HCT116 (cell line): ENCODE results near the gene PPM1B. TPM values are rescaled to one million over a fixed set of nuclear protein-coding genes. Genes with fewer than 3 reads are reported as not detected.

Source experiments
- ATAC-seq: fragments of 200-7000 bp; cut with Tn5 transposase; 2 replicates; pipeline ENCODE4 v1.9.1; 2020; ENCODE audit warnings: mild to moderate bottlenecking, moderate library complexity
- Bru-seq: library from RNA; stranded (reverse); fragments of 400-500 nt; gene quantifications from one replicate; lab custom pipeline; 2021; lab: Mats Ljungman, UMichigan
- BruChase-seq, 2 experiments: library from RNA; stranded (reverse); fragments of 400-500 nt; gene quantifications; one replicate each; lab custom pipeline; 2021; lab: Mats Ljungman, UMichigan
- BruUV-seq: library from RNA; stranded (reverse); fragments of 400-500 nt; replicated peaks from 2 replicates; lab custom pipeline; 2021; lab: Mats Ljungman, UMichigan
- CTCF ChIA-PET: fragments of 300-600 bp; sonication (Branson Sonifier 250); formaldehyde crosslinking; loops from one replicate; lab custom pipeline; 2021; ENCODE audit warnings: antibody characterized with exemption; lab: Charles Lee
- POLR2A ChIA-PET: fragments of 300-600, 350-600 bp; sonication (Branson Sonifier 250); formaldehyde crosslinking; loops from one replicate; lab custom pipeline; 2021; ENCODE audit warnings: antibody characterized with exemption; lab: Charles Lee
- RAD21 ChIA-PET, 2 experiments: fragments of 300-600 bp; sonication (Branson Sonifier 250); formaldehyde crosslinking; loops; one replicate each; lab custom pipeline; 2023; ENCODE audit warnings: low total read pairs in 2 of 2; ENCODE audit not compliant: uncharacterized antibody in 2 of 2, unreplicated experiment in 2 of 2, low non-redundant PET in 1 of 2; lab: Charles Lee
- DNase-seq: peaks from one replicate; pipeline ENCODE4 v3.0.0-alpha.2; 2010; ENCODE audit warnings: low read depth, low spot score
- H2AFZ ChIP-seq: fragments of 200-600 bp; shearing (Covaris generic), sonication (generic); 2 replicates; pipeline ENCODE4 v1.6.1; 2017; ENCODE audit warnings: low read depth, mixed run types, mixed read lengths, antibody characterized with exemption, low read length; ENCODE audit not compliant: poor library complexity, severe bottlenecking
- H3K27ac ChIP-seq: 2 replicates; pipeline ENCODE4 v1.5.1; 2012; ENCODE audit warnings: low read depth, low read length
- H3K27me3 ChIP-seq: fragments of 200-600 bp; sonication (generic); 2 replicates; pipeline ENCODE4 v1.6.1; 2016; ENCODE audit warnings: mixed run types, low read length, mixed read lengths; ENCODE audit not compliant: insufficient read depth
- H3K36me3 ChIP-seq, 2 experiments: fragments of 200-500 bp in 1 of 2; fragments of 200-600 bp in 1 of 2; sonication (Bioruptor generic) in 1 of 2; sonication (generic) in 1 of 2; 2 replicates each; pipeline versions ENCODE4 v1.5.1 to v1.6.1; 2014 to 2016; ENCODE audit warnings: low read length in 2 of 2, inconsistent platforms in 1 of 2, mixed read lengths in 1 of 2, mixed run types in 1 of 2; ENCODE audit not compliant: insufficient read depth in 2 of 2, control insufficient read depth in 1 of 2
- H3K4me1 ChIP-seq, 2 experiments: fragments of 200-600 bp in 1 of 2; sonication (generic) in 1 of 2; 2 replicates each; pipeline versions ENCODE4 v1.5.1 to v1.6.1; 2012 to 2017; ENCODE audit warnings: low read length in 2 of 2, inconsistent platforms in 1 of 2, mild to moderate bottlenecking in 1 of 2, mixed read lengths in 1 of 2, mixed run types in 1 of 2, moderate library complexity in 1 of 2; ENCODE audit not compliant: insufficient read depth in 2 of 2, control insufficient read depth in 1 of 2
- H3K4me2 ChIP-seq: fragments of 200-600 bp; sonication (generic); 2 replicates; pipeline ENCODE4 v1.6.1; 2017; ENCODE audit warnings: mixed run types, low read length, mixed read lengths
- H3K4me3 ChIP-seq, 2 experiments: fragments of 200-600 bp in 1 of 2; sonication (generic) in 1 of 2; replicated peaks in 1 of 2; 2 replicates each; pipeline ENCODE4 v1.5.1; 2011 to 2016; ENCODE audit warnings: low read length in 2 of 2, control low read depth in 1 of 2, low read depth in 1 of 2, mild to moderate bottlenecking in 1 of 2, mixed read lengths in 1 of 2, mixed run types in 1 of 2
- H3K79me2 ChIP-seq: fragments of 200-600 bp; sonication (generic); 2 replicates; pipeline ENCODE4 v1.6.1; 2017; ENCODE audit warnings: mild to moderate bottlenecking, mixed run types, low read length, moderate library complexity, mixed read lengths; ENCODE audit not compliant: insufficient read depth
- H3K9ac ChIP-seq: fragments of 200-600 bp; sonication (generic); 2 replicates; pipeline ENCODE4 v1.6.1; 2016; ENCODE audit warnings: low read length, mixed read lengths
- H3K9me2 ChIP-seq: fragments of 200-600 bp; sonication (generic), shearing (Covaris generic); 2 replicates; pipeline ENCODE4 v1.6.1; 2017; ENCODE audit warnings: mixed run types, mild to moderate bottlenecking, moderate library complexity; ENCODE audit not compliant: insufficient read depth
- H3K9me3 ChIP-seq, 2 experiments: fragments of 200-500 bp in 1 of 2; fragments of 200-600 bp in 1 of 2; sonication (Bioruptor generic) in 1 of 2; sonication (generic) in 1 of 2; 2 replicates each; pipeline ENCODE4 v1.6.1; 2014 to 2017; ENCODE audit warnings: low read length in 2 of 2, mixed read lengths in 2 of 2, inconsistent platforms in 1 of 2, low read depth in 1 of 2, mild to moderate bottlenecking in 1 of 2, mixed run types in 1 of 2, moderate library complexity in 1 of 2; ENCODE audit not compliant: control insufficient read depth in 1 of 2, insufficient read depth in 1 of 2
- H4K20me1 ChIP-seq: fragments of 200-600 bp; sonication (generic), shearing (Covaris generic); 2 replicates; pipeline ENCODE4 v1.6.1; 2017; ENCODE audit warnings: mixed run types, mild to moderate bottlenecking, moderate library complexity; ENCODE audit not compliant: insufficient read depth
- CBX3 ChIP-seq: IDR thresholded peaks from 2 replicates; pipeline ENCODE4 v1.6.1; 2012; ENCODE audit warnings: low read depth
- EGR1 ChIP-seq: IDR thresholded peaks from 2 replicates; pipeline ENCODE4 v1.6.1; 2012; ENCODE audit warnings: low read depth
- ELF1 ChIP-seq: IDR thresholded peaks from 2 replicates; pipeline ENCODE4 v1.6.1; 2012; ENCODE audit warnings: low read depth, borderline replicate concordance
- EZH2 ChIP-seq: fragments of 200-600 bp; sonication (generic); IDR thresholded peaks from 2 replicates; pipeline ENCODE4 v1.6.1; 2017; ENCODE audit warnings: antibody characterized with exemption, mixed run types
- EZH2phosphoT487 ChIP-seq: fragments of 200-600 bp; IDR thresholded peaks from 2 replicates; pipeline ENCODE4 v1.6.1; 2018; ENCODE audit warnings: antibody characterized with exemption, borderline replicate concordance
- FOSL1 ChIP-seq: IDR thresholded peaks from 2 replicates; pipeline ENCODE4 v1.6.1; 2012; ENCODE audit warnings: low read depth
- JUND ChIP-seq: IDR thresholded peaks from 2 replicates; pipeline ENCODE4 v1.6.1; 2012
- POLR2A ChIP-seq: IDR thresholded peaks from 2 replicates; pipeline ENCODE4 v1.7.0; 2011; ENCODE audit warnings: borderline replicate concordance; ENCODE audit not compliant: insufficient read depth, insufficient read length; ENCODE audit errors: extremely low read depth
- POLR2AphosphoS5 ChIP-seq: IDR thresholded peaks from 2 replicates; pipeline ENCODE4 v1.6.1; 2011; ENCODE audit warnings: mild to moderate bottlenecking, low read depth, low read length, moderate library complexity
- RAD21 ChIP-seq: IDR thresholded peaks from 2 replicates; pipeline ENCODE4 v1.6.1; 2012; ENCODE audit warnings: low read depth, mild to moderate bottlenecking
- SIN3A ChIP-seq: IDR thresholded peaks from 2 replicates; pipeline ENCODE4 v1.6.1; 2012; ENCODE audit warnings: low read depth
- SP1 ChIP-seq: IDR thresholded peaks from 2 replicates; pipeline ENCODE4 v1.6.1; 2012; ENCODE audit warnings: low read depth
- SRF ChIP-seq: IDR thresholded peaks from 2 replicates; pipeline ENCODE4 v1.6.1; 2012; ENCODE audit warnings: low read depth
- YY1 ChIP-seq: IDR thresholded peaks from 2 replicates; pipeline ENCODE4 v1.6.1; 2011; ENCODE audit warnings: low read length, low read depth, moderate library complexity, mild to moderate bottlenecking; ENCODE audit not compliant: insufficient replicate concordance; ENCODE audit errors: extremely low read depth
- ZFX ChIP-seq: fragments of 450-650 bp; IDR thresholded peaks from 2 replicates; pipeline ENCODE4 v1.6.1; 2017
- ZNF274 ChIP-seq: fragments of 200-500 bp; sonication (Bioruptor generic); IDR thresholded peaks from 2 replicates; pipeline ENCODE4 v1.6.1; 2014; ENCODE audit warnings: mild to moderate bottlenecking, low read depth, low read length, inconsistent platforms
- intact Hi-C: fragments of 100-400 bp; cut with micrococcal nuclease; formaldehyde crosslinking; loops from 2 replicates; pipeline ENCODE4 v1.10.0; 2022
- long read RNA-seq: library from polyadenylated mRNA; unstranded; transcript quantifications from one replicate; pipeline ENCODE4 v2.0.0, GENCODE V29; 2021; ENCODE audit not compliant: unreplicated experiment
- polyA plus RNA-seq: library from polyadenylated mRNA; unstranded; fragments of >200 nt; gene quantifications from 2 replicates; pipeline ENCODE4 v1.2.1, GENCODE V29; 2012; ENCODE audit warnings: missing spikeins
- total RNA-seq: library from RNA; stranded (reverse); gene quantifications from one replicate; pipeline ENCODE4 v1.2.1, GENCODE V29; 2021; ENCODE audit not compliant: unreplicated experiment
- TF ChIP-seq, protein P1 (sequence below): IDR thresholded peaks from 2 replicates; pipeline ENCODE4 v1.6.1; 2012
- TF ChIP-seq, protein P2 (sequence below): IDR thresholded peaks from 2 replicates; pipeline ENCODE4 v1.6.1; 2012
- TF ChIP-seq, protein P3 (sequence below): IDR thresholded peaks from 2 replicates; pipeline ENCODE4 v1.6.1; 2011; ENCODE audit warnings: mild to moderate bottlenecking, low read length, moderate library complexity; ENCODE audit not compliant: insufficient replicate concordance; ENCODE audit errors: extremely low read depth

Gene PPM1B
- 36.9 TPM for total RNA-seq
- polyA plus RNA-seq, result 23.7 and 24.8 TPM in 2 replicates
- Bru-seq, nascent RNA, result percentile 91 among the genes with signal in this experiment
- percentile 97 among the genes with signal in this experiment for BruChase-seq, experiment 1, labeled RNA remaining after a 6-hour chase
- BruChase-seq, experiment 2, labeled RNA remaining after a 2-hour chase, result percentile 97 among the genes with signal in this experiment
- long read RNA-seq, transcript PPM1B-201 (6 exons, 2,606 nt), result major isoform, 77 of 137 reads
- long read RNA-seq, transcript PPM1B-204 (6 exons, 3,877 nt), result minor isoform, 49 of 137 reads
- long read RNA-seq, partial matches to known transcripts, result 5 of 137 reads
- long read RNA-seq, other reads (novel, unspliced or antisense), result 4 of 137 reads

DNA sequence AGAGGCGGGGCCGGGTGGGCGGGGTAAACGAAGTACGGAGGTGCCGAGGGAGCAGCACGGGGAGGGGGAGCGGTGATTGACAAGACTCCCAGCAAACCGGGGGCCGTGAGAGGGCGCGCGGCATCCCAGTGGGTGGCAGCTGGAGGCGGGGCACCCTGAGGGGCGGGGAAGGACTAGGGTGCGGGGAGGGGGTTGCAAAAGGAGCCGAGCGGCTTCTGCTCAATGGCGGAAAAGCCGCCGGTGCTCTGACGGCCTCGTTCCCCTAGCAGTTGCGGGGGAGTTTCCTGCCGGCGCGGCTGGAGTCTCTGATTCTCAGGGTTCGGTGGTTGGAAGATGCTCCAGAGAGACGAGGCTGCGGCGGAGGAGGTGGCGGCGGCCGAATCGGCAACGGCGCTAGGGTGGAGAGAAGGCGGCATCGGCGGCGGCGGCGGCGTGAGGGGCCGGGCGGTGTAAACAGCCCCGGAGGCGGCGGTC lies at the start of gene PPM1B:
TSS of gene PPM1B (plus strand) at position 195 of the 474 bp plus-strand sequence. CDS start 32,325 bp downstream, outside the sequence.
- peak within 1 kb of the TSS; percentile 93 for H3K4me2 ChIP-seq
- H3K4me3 ChIP-seq, result peak within 1 kb of the TSS; percentile 78 to 86
- peak; percentile 75 for ATAC-seq
- H3K79me2 ChIP-seq, result peaks cover 46% of the 10 kb centered on the region
- H3K27ac ChIP-seq, result peak within 1 kb of the TSS; percentile 70
- peak; percentile 92 for TF ChIP-seq POLR2AphosphoS5
- TF ChIP-seq EGR1, result 0 out of 2 replicates have a peak, but pooled peaks have one; percentile 27
- TF ChIP-seq, protein P1, sequence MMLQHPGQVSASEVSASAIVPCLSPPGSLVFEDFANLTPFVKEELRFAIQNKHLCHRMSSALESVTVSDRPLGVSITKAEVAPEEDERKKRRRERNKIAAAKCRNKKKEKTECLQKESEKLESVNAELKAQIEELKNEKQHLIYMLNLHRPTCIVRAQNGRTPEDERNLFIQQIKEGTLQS, result no peak
- peak; percentile 69 for TF ChIP-seq POLR2A
- peak; percentile 92 for TF ChIP-seq YY1
- TF ChIP-seq, all 23 proteins: peak for 4
- intact Hi-C loops, result no loop called here
- RAD21 ChIA-PET, result no interaction called here
- Histone ChIP-seq H3K27me3 (no peaks in the 10 kb centered on the region), H4K20me1 (0 out of 2 replicates have a peak, but pooled peaks cover 6% of the 10 kb centered on the region), H3K36me3 (no peaks in the 10 kb centered on the region), H2AFZ (peak within 1 kb of the TSS; percentile 67), H3K9me3 (no peaks in the 10 kb centered on the region), H3K9ac (peak within 1 kb of the TSS; percentile 87), H3K9me2 (no peaks in the 10 kb centered on the region), H3K4me1 (peaks cover 7 to 57% of the 10 kb centered on the region in 2 experiments)
- POLR2A ChIA-PET, result interaction anchor here (0.6 to 1.2 kb wide), 5 partner anchors 10 to 182 kb away, joined by 3 to 6 read pairs (median 4); no protein-coding TSS in a partner anchor
- CTCF ChIA-PET, result no interaction called here
- DNase-seq, result no peak
- BruUV-seq, result no TSS peak

DNA sequence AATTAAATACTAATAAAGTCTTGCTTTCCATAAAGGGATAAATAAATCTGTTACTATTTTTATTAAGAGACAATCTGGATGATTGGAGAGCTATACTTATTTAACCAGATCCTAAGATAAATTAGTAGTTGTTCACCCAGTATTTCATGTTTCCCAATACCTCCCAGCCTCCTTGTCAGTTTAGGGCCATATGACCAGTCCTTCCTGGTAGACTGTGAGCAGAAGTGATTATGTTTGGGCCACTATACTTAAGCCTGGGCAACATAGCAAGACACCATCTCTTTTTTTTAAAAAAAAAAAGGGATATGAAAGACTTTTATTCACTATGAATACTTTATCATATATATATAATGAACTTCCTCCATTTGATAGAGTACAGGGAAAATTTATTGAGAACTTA lies 48.8 kb upstream of the PPM1B start:
- Histone ChIP-seq H3K36me3 (no peaks in the 10 kb centered on the region), H3K9me2 (no peaks in the 10 kb centered on the region), H2AFZ (peak overlapping the region; percentile 31), H3K27me3 (no peaks in the 10 kb centered on the region), H3K4me2 (no peak overlapping the region), H3K79me2 (no peaks in the 10 kb centered on the region), H3K27ac (no peak overlapping the region), H3K4me3 (no peak overlapping the region), H3K9ac (no peak overlapping the region), H4K20me1 (no peaks in the 10 kb centered on the region), H3K9me3 (no peaks in the 10 kb centered on the region), H3K4me1 (no peaks in the 10 kb centered on the region)
- intact Hi-C loops, result no loop called here
- DNase-seq, result no peak
- CTCF ChIA-PET, result no interaction called here
- POLR2A ChIA-PET, result no interaction called here
- RAD21 ChIA-PET, result no interaction called here
- no peak for ATAC-seq
- no TSS peak for BruUV-seq
- no peak for TF ChIP-seq EGR1
- no peak for TF ChIP-seq SP1
- TF ChIP-seq FOSL1, result no peak
- TF ChIP-seq SRF, result no peak
- no peak for TF ChIP-seq JUND
- no peak for TF ChIP-seq ZNF274
- TF ChIP-seq CBX3, result no peak
- no peak for TF ChIP-seq EZH2phosphoT487
- no peak for TF ChIP-seq EZH2
- TF ChIP-seq YY1, result no peak
- TF ChIP-seq, protein P2, sequence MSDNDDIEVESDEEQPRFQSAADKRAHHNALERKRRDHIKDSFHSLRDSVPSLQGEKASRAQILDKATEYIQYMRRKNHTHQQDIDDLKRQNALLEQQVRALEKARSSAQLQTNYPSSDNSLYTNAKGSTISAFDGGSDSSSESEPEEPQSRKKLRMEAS, result no peak
- no peak for TF ChIP-seq ELF1
- no peak for TF ChIP-seq RAD21
- TF ChIP-seq, protein P3, sequence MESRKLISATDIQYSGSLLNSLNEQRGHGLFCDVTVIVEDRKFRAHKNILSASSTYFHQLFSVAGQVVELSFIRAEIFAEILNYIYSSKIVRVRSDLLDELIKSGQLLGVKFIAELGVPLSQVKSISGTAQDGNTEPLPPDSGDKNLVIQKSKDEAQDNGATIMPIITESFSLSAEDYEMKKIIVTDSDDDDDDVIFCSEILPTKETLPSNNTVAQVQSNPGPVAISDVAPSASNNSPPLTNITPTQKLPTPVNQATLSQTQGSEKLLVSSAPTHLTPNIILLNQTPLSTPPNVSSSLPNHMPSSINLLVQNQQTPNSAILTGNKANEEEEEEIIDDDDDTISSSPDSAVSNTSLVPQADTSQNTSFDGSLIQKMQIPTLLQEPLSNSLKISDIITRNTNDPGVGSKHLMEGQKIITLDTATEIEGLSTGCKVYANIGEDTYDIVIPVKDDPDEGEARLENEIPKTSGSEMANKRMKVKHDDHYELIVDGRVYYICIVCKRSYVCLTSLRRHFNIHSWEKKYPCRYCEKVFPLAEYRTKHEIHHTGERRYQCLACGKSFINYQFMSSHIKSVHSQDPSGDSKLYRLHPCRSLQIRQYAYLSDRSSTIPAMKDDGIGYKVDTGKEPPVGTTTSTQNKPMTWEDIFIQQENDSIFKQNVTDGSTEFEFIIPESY, result no peak
- TF ChIP-seq POLR2AphosphoS5, result no peak
- no peak for TF ChIP-seq ZFX
- TF ChIP-seq SIN3A, result no peak
